HG03520 (cell line): Measurements from ENCODE around the gene SPOCD1.

ENCODE experiments used
- ATAC-seq: cut with Tn5 transposase; IDR thresholded peaks from one replicate; pipeline ENCODE4 v1.9.1; 2021; ENCODE audit warnings: mild to moderate bottlenecking, moderate library complexity; ENCODE audit not compliant: unreplicated experiment

The SPOCD1 gene

GRCh38 chr1:31788825-31789256, 27.0 kb downstream of the SPOCD1 start:
- ATAC-seq: no peak

- peak; percentile 65 for ATAC-seq
Measured at GRCh38 chr1:31788138-31788824, 27.5 kb downstream of the SPOCD1 start.

- ATAC-seq: no peak
Measured at GRCh38 chr1:31787786-31788137, 28.1 kb downstream of the SPOCD1 start.

GRCh38 chr1:31787261-31787660, 28.6 kb downstream of the SPOCD1 start:
- no peak for ATAC-seq

- ATAC-seq: no peak
Measured at GRCh38 chr1:31786366-31787060, 29.3 kb downstream of the SPOCD1 start.

- no peak for ATAC-seq
Measured at GRCh38 chr1:31785947-31786290, 29.9 kb downstream of the SPOCD1 start.

- no peak for ATAC-seq
Measured at GRCh38 chr1:31785020-31785946, 30.5 kb downstream of the SPOCD1 start.

GRCh38 chr1:31784356-31785019, 31.3 kb downstream of the SPOCD1 start:
- no peak for ATAC-seq

GRCh38 chr1:31783846-31784245, 32.0 kb downstream of the SPOCD1 start:
- no peak for ATAC-seq

- ATAC-seq: no peak
Measured at GRCh38 chr1:31782421-31783410, 33.1 kb downstream of the SPOCD1 start.

GRCh38 chr1:31781756-31782371, 34.0 kb downstream of the SPOCD1 start:
- no peak for ATAC-seq

GRCh38 chr1:31781138-31781755, 34.6 kb downstream of the SPOCD1 start:
- ATAC-seq: no peak

- ATAC-seq: no peak
Measured at GRCh38 chr1:31780632-31781031, 35.2 kb downstream of the SPOCD1 start.

- ATAC-seq: no peak
Measured at GRCh38 chr1:31779687-31780086, 36.1 kb downstream of the SPOCD1 start.

GRCh38 chr1:31778763-31779488, 36.9 kb downstream of the SPOCD1 start:
- no peak for ATAC-seq

- no peak for ATAC-seq
Measured at GRCh38 chr1:31776516-31776915, 39.3 kb downstream of the SPOCD1 start.

- ATAC-seq: no peak
Measured at GRCh38 chr1:31776032-31776431, 39.8 kb downstream of the SPOCD1 start.

GRCh38 chr1:31775210-31775999, 40.4 kb downstream of the SPOCD1 start:
- no peak for ATAC-seq
